NCI-H446 (cell line): ENCODE results near the gene HSD11B1L.
"Not testable (repeated sequence)": the region's sequence is repeated elsewhere in the genome, so short reads cannot be mapped to it uniquely, and the experiment has no call there.

Experiments
- DNase-seq, 2 experiments: peaks; one replicate each; lab custom pipeline; 2025; lab: John Stamatoyannopoulos, UW

HSD11B1L gene

DNA sequence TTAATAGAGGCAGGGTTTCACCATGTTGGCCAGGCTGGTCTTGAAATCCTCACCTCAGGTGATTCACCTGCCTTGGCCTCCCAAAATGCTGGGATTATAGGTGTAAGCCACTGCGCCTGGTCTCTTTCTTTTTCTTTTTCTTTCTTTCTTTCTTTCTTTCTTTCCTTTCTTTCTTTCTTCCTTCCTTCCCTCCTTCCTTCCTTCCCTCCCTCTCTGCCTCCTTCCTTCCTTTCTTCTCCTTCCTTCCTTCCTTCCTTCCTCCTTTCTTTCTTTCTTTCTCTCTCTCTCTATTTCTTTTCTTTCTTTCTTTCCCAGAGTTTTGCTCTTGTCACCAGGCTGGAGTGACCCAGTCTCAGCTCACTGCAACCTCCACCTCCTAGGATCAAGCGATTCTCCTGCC is 52.3 kb downstream of the HSD11B1L start:
- DNase-seq = not testable (repeated sequence)
